ENCODE measurements around the gene FIGN.

DNA sequence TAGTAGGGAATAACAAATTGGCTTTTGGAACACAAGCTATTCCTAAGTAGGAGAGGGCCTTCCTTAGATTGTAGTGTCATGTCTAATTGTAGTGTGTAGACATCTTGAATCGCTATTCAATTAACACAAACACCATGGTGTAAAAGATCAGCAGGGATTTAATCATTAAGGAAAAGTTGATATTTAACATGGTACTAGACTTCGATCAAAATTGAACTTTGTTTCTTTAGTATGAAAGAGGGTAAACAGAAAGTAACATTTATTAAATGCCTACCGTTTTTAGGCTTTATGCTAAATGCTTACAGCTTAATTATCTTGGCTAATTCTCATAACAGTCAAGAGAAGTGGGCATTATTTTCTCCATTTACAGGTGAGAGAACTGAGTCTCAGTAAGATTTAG lies 37.5 kb upstream of the FIGN start:
- TF ChIP-seq, protein P1, sequence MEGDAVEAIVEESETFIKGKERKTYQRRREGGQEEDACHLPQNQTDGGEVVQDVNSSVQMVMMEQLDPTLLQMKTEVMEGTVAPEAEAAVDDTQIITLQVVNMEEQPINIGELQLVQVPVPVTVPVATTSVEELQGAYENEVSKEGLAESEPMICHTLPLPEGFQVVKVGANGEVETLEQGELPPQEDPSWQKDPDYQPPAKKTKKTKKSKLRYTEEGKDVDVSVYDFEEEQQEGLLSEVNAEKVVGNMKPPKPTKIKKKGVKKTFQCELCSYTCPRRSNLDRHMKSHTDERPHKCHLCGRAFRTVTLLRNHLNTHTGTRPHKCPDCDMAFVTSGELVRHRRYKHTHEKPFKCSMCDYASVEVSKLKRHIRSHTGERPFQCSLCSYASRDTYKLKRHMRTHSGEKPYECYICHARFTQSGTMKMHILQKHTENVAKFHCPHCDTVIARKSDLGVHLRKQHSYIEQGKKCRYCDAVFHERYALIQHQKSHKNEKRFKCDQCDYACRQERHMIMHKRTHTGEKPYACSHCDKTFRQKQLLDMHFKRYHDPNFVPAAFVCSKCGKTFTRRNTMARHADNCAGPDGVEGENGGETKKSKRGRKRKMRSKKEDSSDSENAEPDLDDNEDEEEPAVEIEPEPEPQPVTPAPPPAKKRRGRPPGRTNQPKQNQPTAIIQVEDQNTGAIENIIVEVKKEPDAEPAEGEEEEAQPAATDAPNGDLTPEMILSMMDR (IDR thresholded peaks at IDR 0.05; ENCODE audit: low read length), result no peak
- TF ChIP-seq EZH2 (IDR thresholded peaks at IDR 0.05; ENCODE audit: borderline replicate concordance, low read length), result no peak
